Spleen (tissue), 11 donors: ENCODE data around the gene PLP1. TPM values are rescaled to one million over a fixed set of nuclear protein-coding genes. Genes with fewer than 3 reads are reported as not detected.

Experiments used
- DNase-seq: peaks from one replicate; pipeline ENCODE4 v3.0.0-alpha.2; 2020
- H3K27ac ChIP-seq, 8 donors: fragments of 200-600 bp; sonication (generic) in 7 of 8; 1 replicate in 4 of 8; 2 replicates in 4 of 8; pipeline versions ENCODE4 v1.5.0 to v1.8.0; 2016 to 2021; ENCODE audit warnings: inconsistent platforms in 4 of 8, mild to moderate bottlenecking in 4 of 8, moderate library complexity in 1 of 8
- H3K27me3 ChIP-seq, 7 donors: fragments of 200-600 bp; sonication (generic) in 6 of 7; replicated peaks in 1 of 7; 1 replicate in 4 of 7; 2 replicates in 3 of 7; pipeline versions ENCODE4 v1.5.0 to v1.8.0; 2016 to 2021; ENCODE audit warnings: inconsistent platforms in 3 of 7, mild to moderate bottlenecking in 1 of 7
- H3K36me3 ChIP-seq, 6 donors: fragments of 200-600 bp; sonication (generic) in 5 of 6; 1 replicate in 4 of 6; 2 replicates in 2 of 6; pipeline versions ENCODE4 v1.5.0 to v1.8.0; 2016 to 2021; ENCODE audit warnings: inconsistent platforms in 2 of 6
- H3K4me1 ChIP-seq, 6 donors: fragments of 200-600 bp; sonication (generic) in 5 of 6; 1 replicate in 3 of 6; 2 replicates in 3 of 6; pipeline versions ENCODE4 v1.5.0 to v1.8.0; 2016 to 2021; ENCODE audit warnings: inconsistent platforms in 3 of 6
- H3K4me3 ChIP-seq, 8 donors: fragments of 200-600 bp; sonication (generic) in 7 of 8; 1 replicate in 4 of 8; 2 replicates in 4 of 8; pipeline versions ENCODE4 v1.5.0 to v1.8.0; 2016 to 2021; ENCODE audit warnings: inconsistent platforms in 4 of 8, mild to moderate bottlenecking in 4 of 8, moderate library complexity in 2 of 8
- H3K9me3 ChIP-seq, 8 donors: fragments of 200-600 bp; sonication (generic) in 7 of 8; 1 replicate in 4 of 8; 2 replicates in 4 of 8; pipeline versions ENCODE4 v1.5.0 to v1.8.0; 2016 to 2021; ENCODE audit warnings: inconsistent platforms in 4 of 8
- CTCF ChIP-seq, 11 experiments: fragments of 200-600 bp in 7 of 11; fragments of 450-650 bp in 4 of 11; sonication (generic) in 4 of 11; IDR thresholded peaks in 8 of 11; conservative IDR thresholded peaks in 3 of 11; 1 replicate in 7 of 11; 2 replicates in 4 of 11; pipeline versions ENCODE4 v1.4.0 to v1.8.0; 2016 to 2021; ENCODE audit warnings: antibody characterized with exemption in 11 of 11, inconsistent platforms in 4 of 11, mild to moderate bottlenecking in 1 of 11
- POLR2A ChIP-seq, 3 donors: fragments of 450-650 bp; IDR thresholded peaks; one replicate each; pipeline ENCODE4 v1.5.1; 2017; ENCODE audit warnings: antibody characterized with exemption in 3 of 3, mild to moderate bottlenecking in 1 of 3
- POLR2AphosphoS5 ChIP-seq, 3 donors: sonication (generic); formaldehyde crosslinking; IDR thresholded peaks; one replicate each; pipeline ENCODE4 v1.5.1; 2017; ENCODE audit warnings: antibody characterized with exemption in 3 of 3
- WGBS, 5 donors: extraction: QIAGEN DNeasy Blood & Tissue Kit in 3 of 5; methylation state at CpG; one replicate each; pipeline versions ENCODE4 v1.1.5 to v1.1.7; 2013 to 2018; 5-methylcytosine and 5-hydroxymethylcytosine counted together
- intact Hi-C: fragments of 100-400 bp; cut with DNase I; formaldehyde crosslinking; loops from one replicate; pipeline ENCODE4 v1.15.0; 2023; ENCODE audit warnings: low total_unique reads
- polyA plus RNA-seq, 3 donors: library from polyadenylated mRNA; stranded (reverse); fragments of 200-250 nt; gene quantifications; one replicate each; pipeline ENCODE4 v1.2.1, GENCODE V29; 2013
- total RNA-seq, 7 donors: library from RNA; depleted of rRNA in 3 of 7; stranded (reverse); fragments of >200 nt in 3 of 7; fragmentation: NEBNext Ultra II Directional in 4 of 7; extraction: Animal tissue kit (Norgen Biotek cat#: 25700) in 4 of 7; gene quantifications; one replicate each; pipeline versions ENCODE4 v1.1.0 to v1.2.1, GENCODE V29; 2016 to 2021
- donor health status: healthy with polysubstance abuse.
- donor health status: DM: no; HTN: no; CAD: no; lungs with moderate emphysema.
- donor health status: DM: no; HTN: no; CAD: no.
- donor health status: Bipolar disorder and iron deficiency.
- donor health status: healthy.
- donor health status: DM: no; HTN: no; CAD: no.
- donor health status: DM: yes; HTN: yes; CAD: no.

PLP1 gene
- total and polyA plus RNA-seq, 10 donors = 0.17 to 20.6 (median 0.39) TPM; not detected in 5

GRCh38 chrX:103825881-103826280 is 49.2 kb downstream of the PLP1 start:
- TF ChIP-seq CTCF (IDR thresholded peaks at IDR 0.05 in 8 of 11, conservative IDR thresholded peaks at IDR 0.05 in 3 of 11) = no peak
- TF ChIP-seq POLR2AphosphoS5 (IDR thresholded peaks at IDR 0.05) = no peak
- TF ChIP-seq POLR2A (IDR thresholded peaks at IDR 0.05) = no peak
- Histone ChIP-seq H3K27me3 (peaks cover 0 to 2% (median 0%) of the 10 kb centered on the region in 7 donors), H3K4me3 (no peak overlapping the region), H3K4me1 (no peaks in the 10 kb centered on the region), H3K36me3 (no peaks in the 10 kb centered on the region), H3K9me3 (no peaks in the 10 kb centered on the region), H3K27ac (no peak overlapping the region)
- 79 to 100% (median 89%) methylated on average over 1 of the region's 1 CpG for WGBS, 5 donors
- intact Hi-C loops = no loop called here
- no peak for DNase-seq

- 42 to 80% (median 64%) methylated on average over 2 of the region's 2 CpGs for WGBS, 5 donors
- Histone ChIP-seq H3K9me3 (no peaks in the 10 kb centered on the region), H3K27me3 (peaks cover 0 to 25% (median 0%) of the 10 kb centered on the region in 7 donors), H3K4me3 (no peak overlapping the region), H3K27ac (no peak overlapping the region), H3K4me1 (peaks cover 0 to 8% (median 0%) of the 10 kb centered on the region in 6 donors), H3K36me3 (no peaks in the 10 kb centered on the region)
- no peak for DNase-seq
- intact Hi-C loops = no loop called here
- TF ChIP-seq POLR2A (IDR thresholded peaks at IDR 0.05) = no peak
- no peak for TF ChIP-seq CTCF (IDR thresholded peaks at IDR 0.05 in 8 of 11, conservative IDR thresholded peaks at IDR 0.05 in 3 of 11)
- no peak for TF ChIP-seq POLR2AphosphoS5 (IDR thresholded peaks at IDR 0.05)
Measured at GRCh38 chrX:103828529-103828928, 51.9 kb downstream of the PLP1 start.

GRCh38 chrX:103830848-103831247 is 54.2 kb downstream of the PLP1 start:
- Histone ChIP-seq H3K4me1 (peaks cover 0 to 8% (median 0%) of the 10 kb centered on the region in 6 donors), H3K9me3 (no peaks in the 10 kb centered on the region), H3K27me3 (peaks cover 0 to 34% (median 0%) of the 10 kb centered on the region in 7 donors), H3K4me3 (peak overlapping the region in 1 of 8 donors; percentile 79), H3K27ac (no peak overlapping the region), H3K36me3 (no peaks in the 10 kb centered on the region)
- 76 to 89% (median 85%) methylated on average over 7 of the region's 7 CpGs for WGBS, 5 donors
- no peak for TF ChIP-seq POLR2AphosphoS5 (IDR thresholded peaks at IDR 0.05)
- no peak for TF ChIP-seq POLR2A (IDR thresholded peaks at IDR 0.05)
- TF ChIP-seq CTCF (IDR thresholded peaks at IDR 0.05 in 8 of 11, conservative IDR thresholded peaks at IDR 0.05 in 3 of 11) = no peak
- intact Hi-C loops = no loop called here
- no peak for DNase-seq

- DNase-seq = no peak
- no peak for TF ChIP-seq POLR2A (IDR thresholded peaks at IDR 0.05)
- TF ChIP-seq CTCF (IDR thresholded peaks at IDR 0.05 in 8 of 11, conservative IDR thresholded peaks at IDR 0.05 in 3 of 11) = no peak
- no peak for TF ChIP-seq POLR2AphosphoS5 (IDR thresholded peaks at IDR 0.05)
- Histone ChIP-seq H3K4me3 (peak overlapping the region; percentile 37 to 79 (median 48)), H3K4me1 (peaks cover 0 to 8% (median 0%) of the 10 kb centered on the region in 6 donors), H3K9me3 (no peaks in the 10 kb centered on the region), H3K27ac (no peak overlapping the region), H3K36me3 (no peaks in the 10 kb centered on the region), H3K27me3 (peaks cover 0 to 34% (median 0%) of the 10 kb centered on the region in 7 donors)
- intact Hi-C loops = no loop called here
- WGBS, 5 donors = 22 to 42% (median 32%) methylated on average over 11 of the region's 11 CpGs
Measured at GRCh38 chrX:103831342-103831802, 54.7 kb downstream of the PLP1 start.
